GM12878 (cell line): ENCODE results near the gene KDM6B. TPM values are rescaled to one million over a fixed set of nuclear protein-coding genes. Genes with fewer than 3 reads are reported as not detected.

Experiments used
- ATF7 ChIP-seq: fragments of 450-650 bp; IDR thresholded peaks from 2 replicates; pipeline ENCODE4 v1.6.1; 2016; ENCODE audit warnings: low read depth, mild to moderate bottlenecking
- CHD1 ChIP-seq: IDR thresholded peaks from 2 replicates; pipeline ENCODE4 v1.6.1; 2012; ENCODE audit warnings: low read depth, low read length, improper control_type of control experiment
- DPF2 ChIP-seq: fragments of 450-650 bp; IDR thresholded peaks from 2 replicates; pipeline ENCODE4 v1.6.1; 2017; ENCODE audit warnings: mild to moderate bottlenecking
- EED ChIP-seq: sonication (generic); IDR thresholded peaks from 2 replicates; pipeline ENCODE4 v1.6.1; 2016; ENCODE audit warnings: antibody characterized with exemption, low read depth
- EZH2 ChIP-seq: IDR thresholded peaks from 2 replicates; pipeline ENCODE4 v1.6.1; 2012; ENCODE audit warnings: low read depth, mild to moderate bottlenecking, control low read depth, inconsistent platforms, low read length, borderline replicate concordance; ENCODE audit not compliant: control insufficient read depth
- FOS ChIP-seq: IDR thresholded peaks from 3 replicates; pipeline ENCODE4 v1.6.1; 2011; ENCODE audit warnings: borderline replicate concordance; ENCODE audit not compliant: insufficient read length; ENCODE audit errors: extremely low read depth
- IKZF1 ChIP-seq: fragments of 450-650 bp; conservative IDR thresholded peaks from 2 replicates; pipeline ENCODE4 v1.6.1; 2017; ENCODE audit warnings: antibody characterized with exemption, mild to moderate bottlenecking
- MLLT1 ChIP-seq: fragments of 450-650 bp; IDR thresholded peaks from 2 replicates; pipeline ENCODE4 v1.6.1; 2016; ENCODE audit warnings: mild to moderate bottlenecking
- NBN ChIP-seq: fragments of 450-650 bp; IDR thresholded peaks from 2 replicates; pipeline ENCODE4 v1.6.1; 2016
- POLR2AphosphoS2 ChIP-seq: IDR thresholded peaks from 2 replicates; pipeline ENCODE4 v1.6.1; 2011; ENCODE audit warnings: low read depth, mild to moderate bottlenecking, low read length, improper control_type of control experiment, moderate library complexity
- RUNX3 ChIP-seq: IDR thresholded peaks from 2 replicates; pipeline ENCODE4 v1.6.1; 2012; ENCODE audit warnings: low read length, inconsistent platforms
- TCF7 ChIP-seq: IDR thresholded peaks from 2 replicates; pipeline ENCODE4 v1.6.1; 2014; ENCODE audit warnings: antibody characterized with exemption, borderline replicate concordance
- YY1 ChIP-seq: IDR thresholded peaks from 2 replicates; pipeline ENCODE4 v1.6.1; 2011; ENCODE audit warnings: low read depth, mild to moderate bottlenecking, low read length
- ZNF384 ChIP-seq: IDR thresholded peaks from 2 replicates; pipeline ENCODE4 v1.6.1; 2012; ENCODE audit warnings: low read depth, mild to moderate bottlenecking, low read length, improper control_type of control experiment, borderline replicate concordance
- ZZZ3 ChIP-seq: IDR thresholded peaks from 2 replicates; pipeline ENCODE4 v1.6.1; 2011; ENCODE audit warnings: low read depth; ENCODE audit not compliant: control insufficient read depth, insufficient read length
- polyA plus RNA-seq, 11 experiments: library from polyadenylated mRNA; depleted of rRNA in 4 of 11; unstranded in 6 of 11; stranded (reverse) in 5 of 11; fragments of >200 nt; fragmentation: Nextera tagmentation in 4 of 11; fragmentation: Illumina TruSeq in 1 of 11; extraction: Ambion mirVana in 4 of 11; extraction: Trizol in 1 of 11; gene quantifications; 1 replicate in 1 of 11; 2 replicates in 10 of 11; pipeline versions ENCODE4 v1.2.1 to v1.2.3, GENCODE V29; 2011 to 2016; ENCODE audit warnings: inconsistent platforms in 2 of 11, missing spikeins in 2 of 11, low read depth in 1 of 11
- total RNA-seq, 4 experiments: library from RNA; depleted of rRNA in 3 of 4; stranded (reverse); fragments of >200 nt in 3 of 4; fragmentation: Illumina TruSeq in 1 of 4; extraction: Trizol in 1 of 4; gene quantifications; 2 replicates each; pipeline versions ENCODE4 v1.2.1 to v1.2.3, GENCODE V29; 2013 to 2021
- TF ChIP-seq, protein P1 (sequence below): fragments of 450-650 bp; IDR thresholded peaks from 2 replicates; pipeline ENCODE4 v1.6.1; 2017; ENCODE audit warnings: antibody characterized with exemption, mild to moderate bottlenecking, moderate library complexity
- TF ChIP-seq, protein P2 (sequence below): IDR thresholded peaks from 2 replicates; pipeline ENCODE4 v1.6.1; 2011; ENCODE audit warnings: mild to moderate bottlenecking, low read depth, low read length, moderate library complexity; ENCODE audit not compliant: insufficient replicate concordance
- TF ChIP-seq, protein P3 (sequence below): fragments of 450-650 bp; IDR thresholded peaks from 2 replicates; pipeline ENCODE4 v1.6.1; 2014; ENCODE audit warnings: mild to moderate bottlenecking
- TF ChIP-seq, protein P4 (sequence below): fragments of 450-650 bp; formaldehyde crosslinking; IDR thresholded peaks from 2 replicates; pipeline ENCODE4 v1.4.0; 2020; ENCODE audit warnings: mild to moderate bottlenecking, moderate library complexity

KDM6B gene
- total and polyA plus RNA-seq, 10 of the 15 experiments (the other 5 are each of a cell fraction or from before 2014, with no cell fraction given), result 0.05 to 33.5 (median 2.3) TPM

GRCh38 chr17:7856811-7857712, 23.0 kb downstream of the KDM6B start, which contains the start of gene NAA38 (continued):
- TF ChIP-seq, protein P1, sequence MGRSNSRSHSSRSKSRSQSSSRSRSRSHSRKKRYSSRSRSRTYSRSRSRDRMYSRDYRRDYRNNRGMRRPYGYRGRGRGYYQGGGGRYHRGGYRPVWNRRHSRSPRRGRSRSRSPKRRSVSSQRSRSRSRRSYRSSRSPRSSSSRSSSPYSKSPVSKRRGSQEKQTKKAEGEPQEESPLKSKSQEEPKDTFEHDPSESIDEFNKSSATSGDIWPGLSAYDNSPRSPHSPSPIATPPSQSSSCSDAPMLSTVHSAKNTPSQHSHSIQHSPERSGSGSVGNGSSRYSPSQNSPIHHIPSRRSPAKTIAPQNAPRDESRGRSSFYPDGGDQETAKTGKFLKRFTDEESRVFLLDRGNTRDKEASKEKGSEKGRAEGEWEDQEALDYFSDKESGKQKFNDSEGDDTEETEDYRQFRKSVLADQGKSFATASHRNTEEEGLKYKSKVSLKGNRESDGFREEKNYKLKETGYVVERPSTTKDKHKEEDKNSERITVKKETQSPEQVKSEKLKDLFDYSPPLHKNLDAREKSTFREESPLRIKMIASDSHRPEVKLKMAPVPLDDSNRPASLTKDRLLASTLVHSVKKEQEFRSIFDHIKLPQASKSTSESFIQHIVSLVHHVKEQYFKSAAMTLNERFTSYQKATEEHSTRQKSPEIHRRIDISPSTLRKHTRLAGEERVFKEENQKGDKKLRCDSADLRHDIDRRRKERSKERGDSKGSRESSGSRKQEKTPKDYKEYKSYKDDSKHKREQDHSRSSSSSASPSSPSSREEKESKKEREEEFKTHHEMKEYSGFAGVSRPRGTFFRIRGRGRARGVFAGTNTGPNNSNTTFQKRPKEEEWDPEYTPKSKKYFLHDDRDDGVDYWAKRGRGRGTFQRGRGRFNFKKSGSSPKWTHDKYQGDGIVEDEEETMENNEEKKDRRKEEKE, result no peak
- TF ChIP-seq FOS (no peak), IKZF1 (peak; percentile 99), POLR2AphosphoS2 (peak; percentile 30; the same call in 1 of the 2 replicates), ZZZ3 (no peak), EED (no peak), ZNF384 (no peak), YY1 (peak; percentile 94), ATF7 (0 out of 2 replicates have a peak, but pooled peaks have one; percentile 10), EZH2 (no peak), NBN (peak; percentile 86), TCF7 (no peak), MLLT1 (no peak), CHD1 (no peak), RUNX3 (peak; percentile 72), DPF2 (peak; percentile 35)
- TF ChIP-seq, protein P2, sequence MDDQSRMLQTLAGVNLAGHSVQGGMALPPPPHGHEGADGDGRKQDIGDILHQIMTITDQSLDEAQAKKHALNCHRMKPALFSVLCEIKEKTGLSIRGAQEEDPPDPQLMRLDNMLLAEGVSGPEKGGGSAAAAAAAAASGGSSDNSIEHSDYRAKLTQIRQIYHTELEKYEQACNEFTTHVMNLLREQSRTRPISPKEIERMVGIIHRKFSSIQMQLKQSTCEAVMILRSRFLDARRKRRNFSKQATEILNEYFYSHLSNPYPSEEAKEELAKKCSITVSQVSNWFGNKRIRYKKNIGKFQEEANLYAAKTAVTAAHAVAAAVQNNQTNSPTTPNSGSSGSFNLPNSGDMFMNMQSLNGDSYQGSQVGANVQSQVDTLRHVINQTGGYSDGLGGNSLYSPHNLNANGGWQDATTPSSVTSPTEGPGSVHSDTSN, result no peak
- TF ChIP-seq, protein P3, sequence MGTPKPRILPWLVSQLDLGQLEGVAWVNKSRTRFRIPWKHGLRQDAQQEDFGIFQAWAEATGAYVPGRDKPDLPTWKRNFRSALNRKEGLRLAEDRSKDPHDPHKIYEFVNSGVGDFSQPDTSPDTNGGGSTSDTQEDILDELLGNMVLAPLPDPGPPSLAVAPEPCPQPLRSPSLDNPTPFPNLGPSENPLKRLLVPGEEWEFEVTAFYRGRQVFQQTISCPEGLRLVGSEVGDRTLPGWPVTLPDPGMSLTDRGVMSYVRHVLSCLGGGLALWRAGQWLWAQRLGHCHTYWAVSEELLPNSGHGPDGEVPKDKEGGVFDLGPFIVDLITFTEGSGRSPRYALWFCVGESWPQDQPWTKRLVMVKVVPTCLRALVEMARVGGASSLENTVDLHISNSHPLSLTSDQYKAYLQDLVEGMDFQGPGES, result no peak
- TF ChIP-seq, protein P4, sequence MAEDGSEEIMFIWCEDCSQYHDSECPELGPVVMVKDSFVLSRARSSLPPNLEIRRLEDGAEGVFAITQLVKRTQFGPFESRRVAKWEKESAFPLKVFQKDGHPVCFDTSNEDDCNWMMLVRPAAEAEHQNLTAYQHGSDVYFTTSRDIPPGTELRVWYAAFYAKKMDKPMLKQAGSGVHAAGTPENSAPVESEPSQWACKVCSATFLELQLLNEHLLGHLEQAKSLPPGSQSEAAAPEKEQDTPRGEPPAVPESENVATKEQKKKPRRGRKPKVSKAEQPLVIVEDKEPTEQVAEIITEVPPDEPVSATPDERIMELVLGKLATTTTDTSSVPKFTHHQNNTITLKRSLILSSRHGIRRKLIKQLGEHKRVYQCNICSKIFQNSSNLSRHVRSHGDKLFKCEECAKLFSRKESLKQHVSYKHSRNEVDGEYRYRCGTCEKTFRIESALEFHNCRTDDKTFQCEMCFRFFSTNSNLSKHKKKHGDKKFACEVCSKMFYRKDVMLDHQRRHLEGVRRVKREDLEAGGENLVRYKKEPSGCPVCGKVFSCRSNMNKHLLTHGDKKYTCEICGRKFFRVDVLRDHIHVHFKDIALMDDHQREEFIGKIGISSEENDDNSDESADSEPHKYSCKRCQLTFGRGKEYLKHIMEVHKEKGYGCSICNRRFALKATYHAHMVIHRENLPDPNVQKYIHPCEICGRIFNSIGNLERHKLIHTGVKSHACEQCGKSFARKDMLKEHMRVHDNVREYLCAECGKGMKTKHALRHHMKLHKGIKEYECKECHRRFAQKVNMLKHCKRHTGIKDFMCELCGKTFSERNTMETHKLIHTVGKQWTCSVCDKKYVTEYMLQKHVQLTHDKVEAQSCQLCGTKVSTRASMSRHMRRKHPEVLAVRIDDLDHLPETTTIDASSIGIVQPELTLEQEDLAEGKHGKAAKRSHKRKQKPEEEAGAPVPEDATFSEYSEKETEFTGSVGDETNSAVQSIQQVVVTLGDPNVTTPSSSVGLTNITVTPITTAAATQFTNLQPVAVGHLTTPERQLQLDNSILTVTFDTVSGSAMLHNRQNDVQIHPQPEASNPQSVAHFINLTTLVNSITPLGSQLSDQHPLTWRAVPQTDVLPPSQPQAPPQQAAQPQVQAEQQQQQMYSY (CRISPR knock-in tag), result no peak
